IPS-15b (cell line): ENCODE data around the gene GABBR1.
"Not testable (repeated sequence)": the region's sequence is repeated elsewhere in the genome, so short reads cannot be mapped to it uniquely, and the experiment has no call there.

Experiments
- H3K27me3 ChIP-seq: one replicate; pipeline ENCODE4 v1.6.1; 2013; ENCODE audit warnings: low read length; ENCODE audit not compliant: control insufficient read depth, insufficient read depth
- H3K36me3 ChIP-seq: one replicate; pipeline ENCODE4 v1.6.1; 2013; ENCODE audit warnings: low read length; ENCODE audit not compliant: control insufficient read depth, insufficient read depth
- H3K4me1 ChIP-seq: one replicate; pipeline ENCODE4 v1.6.1; 2013; ENCODE audit warnings: mild to moderate bottlenecking, low read length; ENCODE audit not compliant: control insufficient read depth, insufficient read depth
- H3K4me3 ChIP-seq: one replicate; pipeline ENCODE4 v1.5.1; 2013; ENCODE audit warnings: low read depth, low read length
- H3K9ac ChIP-seq: one replicate; pipeline ENCODE4 v1.6.1; 2013; ENCODE audit warnings: low read depth, mild to moderate bottlenecking, low read length
- H3K9me3 ChIP-seq: one replicate; pipeline ENCODE4 v1.6.1; 2013; ENCODE audit warnings: mild to moderate bottlenecking, low read length; ENCODE audit not compliant: control insufficient read depth, insufficient read depth

GABBR1 gene

DNA sequence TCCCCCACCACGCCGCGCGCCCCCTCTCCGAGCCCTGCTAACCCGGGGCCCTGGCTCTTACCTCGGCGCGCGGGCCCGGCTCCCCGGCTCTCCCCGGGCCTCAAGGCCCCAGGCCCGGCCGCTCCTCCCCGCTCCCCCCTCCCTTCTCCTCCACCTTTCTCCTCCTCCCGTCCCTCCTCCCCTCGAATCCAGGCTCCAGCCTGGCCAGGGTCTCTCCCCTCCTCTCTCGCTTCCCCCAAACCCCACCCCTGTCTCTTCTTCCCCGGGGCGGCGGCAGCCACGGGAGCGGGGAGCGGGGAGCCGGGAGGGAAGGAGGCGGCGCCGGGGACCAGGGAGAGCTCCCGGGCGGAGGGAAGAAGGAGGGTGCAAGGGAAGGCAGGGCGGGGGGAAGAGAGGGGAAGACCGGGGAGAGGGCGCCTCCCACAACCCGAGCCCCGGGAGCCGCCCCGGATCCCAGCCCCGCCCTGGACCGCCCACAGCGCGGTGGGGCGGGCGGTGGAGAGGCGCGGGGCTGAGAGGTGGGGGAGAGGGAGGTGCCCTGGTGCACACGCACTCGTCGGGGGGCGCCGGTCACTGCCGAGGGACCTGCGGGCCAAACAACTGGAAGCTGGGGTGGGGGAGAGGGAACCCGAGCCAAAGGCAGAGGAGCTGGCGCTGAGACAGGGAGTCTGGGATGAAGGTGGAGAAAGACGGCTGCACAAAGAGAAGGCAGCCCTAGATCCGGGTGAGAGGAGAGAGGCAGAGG lies at the start of gene GABBR1:
Gene GABBR1, minus strand, starts transcription at position 395 of the 745 bp plus-strand sequence. CDS start 798 bp downstream, outside the sequence.
- H3K9ac ChIP-seq, result peak within 1 kb of the TSS; percentile 82
- H3K4me1 ChIP-seq, result no peaks in the 10 kb centered on the region
- no peaks in the 10 kb centered on the region for H3K9me3 ChIP-seq
- no peaks in the 10 kb centered on the region for H3K27me3 ChIP-seq
- H3K36me3 ChIP-seq, result no peaks in the 10 kb centered on the region
- H3K4me3 ChIP-seq, result peak within 1 kb of the TSS; percentile 97

DNA sequence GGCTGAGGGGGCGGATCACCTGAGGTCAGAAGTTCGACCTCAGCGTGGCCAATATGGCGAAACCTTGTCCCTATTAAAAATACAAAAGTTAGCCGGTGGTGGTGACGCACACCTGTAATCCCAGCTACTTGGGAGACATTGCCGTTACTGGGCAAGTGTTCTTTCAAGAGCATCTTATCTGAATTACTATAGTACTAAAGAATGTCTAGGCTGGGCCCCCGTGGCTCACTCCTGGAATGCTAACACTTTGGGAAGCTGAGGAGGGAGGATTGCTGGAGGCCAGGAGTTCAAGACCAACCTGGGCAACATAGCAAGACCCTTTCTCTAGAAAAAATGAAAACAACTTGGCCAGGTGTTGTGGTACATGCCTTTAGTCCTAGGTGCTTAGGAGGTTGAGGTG lies 48.8 kb upstream of the GABBR1 start:
- no peaks in the 10 kb centered on the region for H3K27me3 ChIP-seq

GRCh38 chr6:29680904-29681303 lies 47.9 kb upstream of the GABBR1 start, which contains the start of gene ZFP57:
Gene ZFP57, minus strand, starts transcription at chr6:29681152. Its CDS starts 4,149 bp downstream, at chr6:29677003.
- Histone ChIP-seq H3K9ac (no peak within 1 kb of the TSS), H3K9me3 (no peaks in the 10 kb centered on the region), H3K4me3 (no peak within 1 kb of the TSS), H3K27me3 (no peaks in the 10 kb centered on the region), H3K4me1 (peaks cover 10% of the 10 kb centered on the region), H3K36me3 (no peaks in the 10 kb centered on the region)

More for the DNA sequence above, 48.8 kb upstream of the GABBR1 start:
- Histone ChIP-seq H3K36me3 (no peaks in the 10 kb centered on the region), H3K9me3 (no peaks in the 10 kb centered on the region), H3K4me1 (peaks cover 10% of the 10 kb centered on the region), H3K9ac (no peak overlapping the region), H3K4me3 (no peak overlapping the region)

- H3K27me3 ChIP-seq, result no peaks in the 10 kb centered on the region
- no peaks in the 10 kb centered on the region for H3K36me3 ChIP-seq
- H3K9ac ChIP-seq, result no peak overlapping the region
- peaks cover 10% of the 10 kb centered on the region for H3K4me1 ChIP-seq
- H3K4me3 ChIP-seq, result no peak overlapping the region
- no peaks in the 10 kb centered on the region for H3K9me3 ChIP-seq
These were observed 47.4 kb upstream of the GABBR1 start for GRCh38 chr6:29680416-29680815.

DNA sequence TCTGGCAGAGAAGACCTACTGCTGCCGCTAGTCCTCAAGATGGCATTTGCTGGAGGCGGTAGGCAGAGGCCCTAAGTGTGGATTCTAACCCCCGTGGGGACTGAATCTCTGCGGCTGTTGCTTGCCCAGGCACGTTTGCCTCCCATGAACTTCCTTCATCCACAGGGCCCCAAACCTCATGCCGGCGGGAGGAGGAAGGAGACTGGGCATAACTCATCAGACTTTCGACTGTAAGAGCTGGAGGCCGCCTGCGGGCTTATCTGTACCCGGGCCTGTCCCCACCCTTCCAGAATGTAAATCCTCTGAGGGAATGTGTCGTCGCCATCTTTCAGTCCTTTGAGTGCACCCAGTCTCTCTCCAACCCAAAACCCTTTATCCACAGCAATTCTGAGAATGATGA lies 47.0 kb upstream of the GABBR1 start:
- peaks cover 10% of the 10 kb centered on the region for H3K4me1 ChIP-seq
- no peaks in the 10 kb centered on the region for H3K27me3 ChIP-seq
- H3K36me3 ChIP-seq, result no peaks in the 10 kb centered on the region
- H3K9me3 ChIP-seq, result no peaks in the 10 kb centered on the region
- no peak overlapping the region for H3K9ac ChIP-seq
- no peak overlapping the region for H3K4me3 ChIP-seq

DNA sequence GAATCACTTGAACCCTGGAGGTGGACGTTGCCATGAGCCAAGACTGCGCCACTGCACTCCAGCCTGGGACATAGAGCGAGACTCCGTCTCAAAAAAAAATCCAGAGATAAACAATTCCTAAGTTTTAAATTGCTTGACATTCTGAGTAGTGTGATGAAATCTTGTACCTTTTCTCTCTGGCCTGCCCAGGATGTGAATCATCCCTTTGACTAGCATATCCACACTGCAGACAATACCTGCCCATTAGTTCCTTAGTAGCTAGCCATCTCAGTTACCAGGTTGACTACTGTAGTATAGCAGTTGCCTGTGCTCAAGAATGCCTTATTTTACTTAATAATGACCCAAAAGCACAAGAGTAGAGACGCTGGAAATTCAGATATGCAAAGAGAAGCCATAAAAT lies 45.1 kb upstream of the GABBR1 start:
- Histone ChIP-seq H3K9me3 (no peaks in the 10 kb centered on the region), H3K9ac (no peak overlapping the region), H3K27me3 (no peaks in the 10 kb centered on the region), H3K4me1 (peaks cover 2% of the 10 kb centered on the region), H3K4me3 (no peak overlapping the region), H3K36me3 (no peaks in the 10 kb centered on the region)

- Histone ChIP-seq H3K4me1 (peaks cover 2% of the 10 kb centered on the region), H3K27me3 (no peaks in the 10 kb centered on the region), H3K4me3 (no peak overlapping the region), H3K36me3 (no peaks in the 10 kb centered on the region), H3K9me3 (no peaks in the 10 kb centered on the region), H3K9ac (no peak overlapping the region)
These were observed 44.1 kb upstream of the GABBR1 start for GRCh38 chr6:29676981-29677601.

DNA sequence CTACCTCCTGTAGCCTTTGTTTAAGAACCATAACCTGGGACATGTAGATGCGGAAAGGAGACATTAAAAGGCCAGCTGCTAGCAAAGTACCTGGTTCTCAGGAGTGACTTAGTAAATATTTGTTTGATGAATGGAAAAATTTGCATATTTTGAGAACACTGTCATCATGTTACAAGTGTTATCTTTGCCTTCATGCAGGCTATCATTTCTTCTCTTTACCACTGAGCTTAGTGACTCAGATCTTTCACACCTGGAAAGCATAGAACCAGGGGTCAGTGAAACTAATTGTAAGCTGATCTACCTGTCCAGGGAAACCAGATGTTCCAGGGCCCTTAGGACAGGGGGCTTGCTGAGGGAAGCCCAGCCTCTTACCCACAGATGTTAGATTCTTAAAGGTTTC lies 42.6 kb upstream of the GABBR1 start:
- no peaks in the 10 kb centered on the region for H3K36me3 ChIP-seq
- H3K27me3 ChIP-seq, result no peaks in the 10 kb centered on the region
- no peak overlapping the region for H3K4me3 ChIP-seq
- H3K4me1 ChIP-seq, result peaks cover 2% of the 10 kb centered on the region
- H3K9ac ChIP-seq, result no peak overlapping the region
- no peaks in the 10 kb centered on the region for H3K9me3 ChIP-seq

GRCh38 chr6:29674008-29674407 lies 41.0 kb upstream of the GABBR1 start:
- H3K9ac ChIP-seq, result no peak overlapping the region
- no peaks in the 10 kb centered on the region for H3K27me3 ChIP-seq
- H3K4me3 ChIP-seq, result no peak overlapping the region
- peaks cover 2% of the 10 kb centered on the region for H3K4me1 ChIP-seq
- H3K36me3 ChIP-seq, result no peaks in the 10 kb centered on the region
- no peaks in the 10 kb centered on the region for H3K9me3 ChIP-seq

- Histone ChIP-seq H3K9me3 (no peaks in the 10 kb centered on the region), H3K27me3 (no peaks in the 10 kb centered on the region), H3K9ac (no peak overlapping the region), H3K36me3 (no peaks in the 10 kb centered on the region), H3K4me3 (no peak overlapping the region), H3K4me1 (peaks cover 5% of the 10 kb centered on the region)
These were observed 40.2 kb upstream of the GABBR1 start for GRCh38 chr6:29673161-29673560.

DNA sequence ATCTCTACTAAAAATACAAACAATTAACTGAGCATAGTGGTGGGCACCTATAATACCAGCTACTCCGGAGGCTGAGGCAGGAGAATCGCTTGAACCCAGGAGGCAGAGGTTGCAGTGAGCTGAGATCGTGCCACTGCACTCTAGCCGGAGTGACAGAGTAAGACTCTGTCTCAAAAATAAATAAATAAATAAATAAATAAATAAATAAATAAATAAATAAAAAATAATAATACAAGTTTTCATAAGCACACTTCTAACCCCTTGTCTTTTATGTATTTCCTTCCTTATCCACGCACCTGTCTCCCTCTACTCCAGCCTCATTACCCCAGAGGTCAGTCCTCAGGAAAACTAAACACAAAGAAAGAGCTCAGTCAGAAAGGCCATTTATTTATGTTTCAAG lies 39.1 kb upstream of the GABBR1 start:
- H3K4me1 ChIP-seq, result peaks cover 13% of the 10 kb centered on the region
- H3K36me3 ChIP-seq, H3K4me3 ChIP-seq, H3K27me3 ChIP-seq, H3K9me3 ChIP-seq, H3K9ac ChIP-seq: not testable (repeated sequence)

- no peak overlapping the region for H3K9ac ChIP-seq
- no peaks in the 10 kb centered on the region for H3K36me3 ChIP-seq
- H3K4me3 ChIP-seq, result no peak overlapping the region
- H3K9me3 ChIP-seq, result no peaks in the 10 kb centered on the region
- peaks cover 24% of the 10 kb centered on the region for H3K4me1 ChIP-seq
- H3K27me3 ChIP-seq, result no peaks in the 10 kb centered on the region
These were observed 38.0 kb upstream of the GABBR1 start for GRCh38 chr6:29671026-29671425.
